HG03097 (cell line): ENCODE data around the gene CDK6.

Source experiments
- ATAC-seq: cut with Tn5 transposase; IDR thresholded peaks from one replicate; pipeline ENCODE4 v1.9.1; 2021; ENCODE audit not compliant: unreplicated experiment, low FRiP score

The CDK6 gene

DNA sequence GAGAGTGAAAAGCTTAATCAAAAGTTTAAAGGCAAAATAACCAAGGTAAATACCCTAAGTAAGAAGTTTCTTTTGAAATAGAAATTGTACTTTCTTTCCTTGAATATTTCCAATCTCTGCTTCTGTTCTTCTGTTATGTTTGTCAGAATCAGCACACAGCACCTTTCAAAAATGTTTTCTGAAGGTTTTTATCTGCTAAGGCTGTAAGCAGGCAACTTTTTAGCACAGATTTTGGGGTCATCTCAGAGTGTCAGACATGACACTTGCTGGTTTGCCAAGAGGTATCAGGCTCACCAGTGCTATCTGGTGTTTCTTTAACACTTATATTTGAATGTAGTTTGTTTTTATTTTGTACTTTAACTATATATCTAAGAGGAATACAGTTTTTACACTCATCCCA lies 94.2 kb downstream of the CDK6 start:
- ATAC-seq: no peak

DNA sequence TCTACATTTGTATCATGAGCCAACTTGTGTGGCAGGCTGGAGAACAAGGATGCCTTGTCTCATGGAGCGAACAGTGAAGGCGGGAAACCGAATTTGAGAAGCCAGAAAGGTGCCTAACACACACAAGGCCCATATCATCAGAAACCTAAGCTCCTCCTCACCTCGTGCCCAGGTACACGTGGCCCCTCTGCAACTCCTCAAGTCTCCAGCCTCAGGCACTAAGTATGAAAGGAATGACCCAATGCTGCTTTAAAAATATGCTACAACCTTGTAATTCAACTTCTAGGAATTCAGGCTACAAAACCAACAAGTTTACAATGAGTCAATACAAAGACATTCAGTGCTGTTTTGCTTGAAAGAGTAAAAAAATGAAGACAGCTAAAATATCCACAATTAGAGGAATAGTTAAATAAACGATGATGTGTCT lies 95.7 kb downstream of the CDK6 start:
- ATAC-seq: no peak

DNA sequence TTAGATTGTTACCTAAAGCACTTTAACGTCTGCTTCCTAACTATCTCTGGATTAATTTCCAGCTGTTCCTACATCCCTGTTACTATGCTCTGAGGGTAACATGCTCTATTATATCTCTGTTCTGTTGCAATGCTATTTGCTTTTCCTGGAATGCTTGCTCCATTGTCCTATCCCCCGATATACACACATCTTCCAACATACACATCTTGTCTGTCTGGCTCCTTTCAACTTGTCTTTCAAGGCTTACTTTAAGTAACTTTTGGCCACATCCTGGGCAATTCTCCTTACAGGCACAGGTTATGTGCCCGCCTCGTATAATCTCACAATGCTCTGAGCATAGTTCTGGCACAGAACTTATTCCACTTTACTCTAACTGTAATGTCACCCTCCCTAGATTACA lies 96.2 kb downstream of the CDK6 start:
- ATAC-seq: no peak

DNA sequence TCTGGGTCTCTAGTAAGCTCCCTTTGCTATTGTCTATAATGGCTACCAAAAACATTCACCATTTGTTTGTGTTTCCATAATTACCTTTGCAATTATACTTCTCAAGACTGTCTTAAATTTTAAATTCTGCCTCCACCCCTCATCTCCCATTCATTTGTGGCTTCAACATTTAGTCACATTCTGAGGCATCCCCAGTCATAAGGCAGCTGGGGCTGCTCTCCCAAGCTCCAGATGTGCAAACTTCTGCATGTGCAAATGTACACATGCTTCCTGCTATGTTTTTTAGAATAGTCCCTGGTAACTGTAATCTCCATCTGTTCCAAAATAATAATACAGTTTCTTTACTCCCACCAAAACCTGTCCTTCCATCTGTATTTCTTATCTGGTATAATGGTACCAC lies 97.3 kb downstream of the CDK6 start:
- ATAC-seq: no peak

DNA sequence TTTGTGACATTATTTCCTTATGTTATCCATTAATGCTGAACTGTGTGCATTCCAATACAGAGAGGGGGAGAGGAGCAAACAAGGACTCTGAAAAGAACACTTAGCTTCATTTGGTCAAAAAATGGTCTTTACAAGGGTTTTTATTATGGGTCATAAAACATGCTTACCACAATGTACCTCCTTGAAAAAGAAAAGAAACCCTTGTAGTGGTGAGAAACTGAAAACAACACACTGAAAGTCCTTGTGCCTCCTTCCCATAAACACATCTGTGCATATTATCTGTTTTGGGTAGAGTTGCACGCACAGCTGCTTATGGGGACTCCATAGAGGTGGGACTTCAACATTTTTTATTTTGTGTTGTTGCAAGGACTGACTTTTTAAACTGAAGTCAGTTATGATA lies 98.7 kb downstream of the CDK6 start:
- peak; percentile 91 for ATAC-seq

DNA sequence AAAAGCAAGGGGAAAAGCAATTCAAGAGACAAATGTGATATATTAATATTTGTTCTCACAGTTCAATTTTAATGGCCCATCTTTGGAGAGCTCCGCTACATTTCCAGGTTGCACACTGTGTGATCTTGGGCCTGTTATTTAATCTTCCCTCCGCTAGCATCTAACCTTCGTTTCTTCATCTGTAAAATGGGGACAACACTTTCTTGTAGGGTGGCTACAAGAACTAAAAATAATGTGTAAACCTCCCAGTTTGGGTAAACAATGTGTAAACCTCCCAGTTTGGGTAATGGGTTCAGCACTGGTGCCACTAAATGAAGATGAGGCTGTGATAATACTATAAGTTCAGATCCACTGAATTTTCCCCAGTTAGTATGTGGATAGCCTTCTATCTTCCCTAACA lies 99.5 kb downstream of the CDK6 start:
- ATAC-seq: no peak

DNA sequence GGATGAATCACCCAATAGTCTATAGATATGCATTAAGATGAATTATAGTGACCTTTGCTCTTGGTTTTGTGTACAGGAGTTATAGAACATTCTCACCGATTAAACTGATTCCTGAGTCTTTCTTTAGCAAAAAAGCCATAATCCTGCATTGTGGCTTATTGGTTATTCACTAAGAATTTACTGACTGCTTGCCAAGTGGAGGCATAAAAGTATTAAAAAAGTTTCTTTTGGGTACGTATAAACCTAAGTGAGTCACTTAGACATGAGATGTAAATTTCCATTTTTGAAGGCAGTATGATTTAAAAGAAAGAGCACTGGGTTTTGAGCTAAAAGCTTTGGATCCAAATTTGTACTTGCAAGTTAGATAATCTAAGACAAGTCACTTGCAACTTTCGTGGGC lies 100.7 kb downstream of the CDK6 start:
- no peak for ATAC-seq

DNA sequence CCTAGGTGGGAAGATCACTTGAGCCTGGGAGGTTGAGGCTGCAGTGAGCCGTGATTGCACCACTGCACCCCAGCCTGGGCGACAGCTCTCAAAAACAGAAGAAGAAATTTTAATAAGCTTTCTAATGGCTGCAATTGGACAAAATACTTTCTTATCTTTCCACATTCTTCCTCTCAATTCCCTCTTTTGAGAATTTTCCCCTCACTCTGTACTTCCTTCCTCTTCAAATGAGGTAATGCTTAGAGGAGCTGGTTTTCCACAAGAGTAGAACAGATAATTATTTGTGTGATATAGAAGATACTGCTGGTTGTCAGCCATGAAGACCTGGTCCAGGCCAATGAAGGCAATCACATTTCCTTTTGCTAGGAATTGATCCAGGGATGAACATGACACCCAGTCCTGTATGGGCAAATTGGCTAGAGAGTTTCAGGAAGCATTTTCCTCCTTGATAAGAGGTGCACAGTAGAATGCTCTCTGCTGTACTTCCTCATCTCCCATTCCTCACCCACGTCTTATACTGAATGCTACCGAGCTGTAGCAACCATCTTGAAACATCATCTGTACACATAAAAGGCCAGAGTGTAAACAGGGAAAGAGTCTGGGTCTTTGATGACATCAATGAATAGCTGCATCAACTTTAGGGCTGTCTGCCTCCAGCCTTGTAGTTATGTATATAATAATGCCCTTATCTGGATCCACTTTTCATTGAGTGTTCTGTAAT lies 103.9 kb downstream of the CDK6 start:
- no peak for ATAC-seq

DNA sequence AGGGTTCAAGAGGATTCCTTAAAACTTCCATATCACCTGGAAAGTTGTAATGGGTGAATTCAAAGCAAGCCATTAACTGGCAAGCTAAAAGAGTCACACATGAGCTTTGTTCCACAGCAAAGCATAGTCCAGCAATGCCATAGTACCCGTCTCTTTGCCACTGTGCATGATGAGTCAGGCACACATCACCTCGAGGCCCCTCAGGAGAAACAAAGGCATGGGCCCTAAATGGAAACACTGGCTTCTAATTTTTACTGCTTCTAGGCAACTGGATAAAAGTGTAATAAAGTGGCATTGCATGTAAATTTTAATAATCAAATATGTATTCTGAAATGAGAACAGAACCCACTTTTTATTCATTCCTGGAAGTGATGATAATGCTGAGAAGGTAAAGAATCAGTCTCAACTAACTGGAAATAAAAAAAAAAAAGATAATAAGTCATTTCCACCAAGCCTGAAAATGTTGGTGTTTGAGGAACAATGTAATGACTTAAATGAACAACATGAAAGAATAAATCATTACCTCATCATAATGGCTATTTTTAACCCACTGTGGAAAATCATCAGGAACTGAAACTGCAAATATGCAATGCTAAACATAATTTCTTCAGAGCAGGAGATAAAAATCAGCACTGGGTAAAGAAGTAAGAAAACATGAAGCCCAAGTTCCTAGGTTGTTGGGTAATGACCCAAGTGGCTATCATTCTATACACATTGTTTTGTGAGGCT lies 104.9 kb downstream of the CDK6 start:
- ATAC-seq: no peak

DNA sequence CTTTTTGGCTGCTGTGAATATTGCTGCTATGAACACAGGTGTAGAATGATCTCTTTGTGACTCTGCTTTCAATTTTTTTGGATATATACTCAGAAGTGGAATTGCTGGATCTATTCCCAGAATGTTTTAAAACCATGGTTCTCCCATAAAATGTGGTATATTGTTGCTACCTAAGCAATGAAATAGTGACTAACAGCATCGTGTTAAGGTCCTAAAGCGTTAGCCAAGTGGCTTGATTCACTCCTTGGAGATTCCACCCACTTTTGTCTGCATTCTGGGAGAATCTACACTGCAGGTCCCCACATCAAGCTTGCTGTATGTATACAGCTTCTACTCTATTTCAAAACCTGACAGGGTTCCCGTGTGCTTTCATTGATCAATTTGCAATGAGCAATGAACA lies 105.6 kb downstream of the CDK6 start:
- no peak for ATAC-seq

DNA sequence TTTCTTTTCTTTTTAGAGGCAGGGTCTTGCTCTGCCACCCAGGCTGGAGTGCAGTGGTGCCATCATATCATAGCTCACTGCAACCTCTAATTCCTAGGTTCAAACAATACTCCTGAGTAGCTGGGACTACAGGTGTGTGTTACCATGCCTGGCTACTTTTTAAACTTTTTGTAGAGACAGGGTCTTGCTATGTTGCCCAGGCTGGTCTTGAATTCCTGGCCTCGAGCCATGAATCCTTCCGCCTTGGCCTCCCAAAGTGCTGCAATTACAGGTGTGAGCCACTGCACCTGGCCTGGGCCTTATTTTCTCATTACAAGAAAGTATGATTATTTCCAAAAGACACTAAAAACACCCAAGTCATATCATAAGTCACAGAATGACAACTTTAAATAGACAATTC lies 106.6 kb downstream of the CDK6 start:
- ATAC-seq: no peak

DNA sequence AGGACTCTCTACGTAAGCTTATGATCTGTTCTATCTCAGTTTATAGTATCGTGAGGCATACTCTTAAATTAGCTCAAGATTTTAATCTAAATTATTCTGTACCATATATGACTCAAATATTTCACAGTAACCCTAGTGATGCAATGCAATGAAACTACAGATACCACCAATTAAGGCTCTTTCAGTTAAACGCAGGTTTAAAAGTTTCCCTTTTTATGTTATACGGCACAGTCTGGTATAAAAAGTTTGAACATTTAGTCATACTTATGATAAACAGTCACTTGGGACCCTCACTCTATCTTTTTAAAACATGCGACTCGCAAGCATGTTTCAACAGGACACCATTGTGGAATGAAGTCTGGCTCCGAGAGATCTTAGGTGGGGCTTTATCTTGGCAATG lies 107.2 kb downstream of the CDK6 start:
- no peak for ATAC-seq

DNA sequence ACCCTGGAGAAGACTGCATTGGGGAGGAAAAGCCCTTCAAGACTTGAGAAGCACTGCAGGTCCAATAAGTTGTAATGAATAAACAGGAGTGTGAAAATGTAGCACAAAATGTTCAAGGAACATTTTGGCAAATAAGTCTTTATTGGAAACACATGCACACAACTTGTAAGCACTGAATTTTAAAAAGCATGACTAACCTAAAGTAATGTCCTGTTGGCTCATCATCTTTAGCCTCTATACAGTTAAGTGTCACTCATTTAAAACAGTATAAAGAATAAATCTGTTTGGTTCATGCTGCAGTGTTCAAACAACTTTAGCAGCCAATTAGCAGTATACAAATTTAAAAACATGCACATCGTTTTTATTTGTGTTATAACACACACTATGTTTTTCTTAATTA lies 108.6 kb downstream of the CDK6 start:
- ATAC-seq: no peak

DNA sequence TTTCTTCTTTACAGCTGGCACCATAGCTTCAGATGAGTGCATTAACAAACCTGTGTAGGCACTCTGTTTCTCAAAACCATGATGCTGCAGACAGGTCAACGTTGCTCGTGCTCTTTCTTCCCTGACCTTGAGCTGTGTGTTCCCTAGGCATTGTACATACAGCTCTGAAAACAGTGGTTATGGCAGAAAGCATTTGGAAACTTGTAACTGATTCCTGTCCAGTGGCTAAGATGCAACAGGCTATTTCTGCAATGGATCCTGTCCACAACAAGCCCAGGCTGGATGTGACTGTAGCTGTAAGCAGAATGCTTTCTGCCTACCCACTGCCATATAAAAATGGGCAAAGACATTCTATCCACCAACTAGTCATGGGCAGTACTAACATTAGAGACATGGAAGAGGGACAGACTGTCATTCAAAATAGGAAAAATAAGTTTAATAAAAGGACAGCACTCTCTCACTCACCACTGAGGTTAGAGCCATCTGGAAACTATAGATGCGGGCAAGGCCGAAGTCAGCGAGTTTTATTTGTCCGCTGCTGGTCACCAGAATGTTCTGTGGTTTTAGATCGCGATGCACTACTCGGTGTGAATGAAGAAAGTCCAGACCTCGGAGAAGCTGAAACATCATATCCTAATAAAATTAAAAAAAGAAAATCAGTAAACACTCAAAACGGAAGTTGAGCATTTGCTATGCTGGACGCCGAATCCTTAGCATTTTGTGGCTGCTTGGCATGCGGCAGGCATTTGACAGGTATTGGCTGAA lies 111.0 kb downstream of the CDK6 start:
- no peak for ATAC-seq

DNA sequence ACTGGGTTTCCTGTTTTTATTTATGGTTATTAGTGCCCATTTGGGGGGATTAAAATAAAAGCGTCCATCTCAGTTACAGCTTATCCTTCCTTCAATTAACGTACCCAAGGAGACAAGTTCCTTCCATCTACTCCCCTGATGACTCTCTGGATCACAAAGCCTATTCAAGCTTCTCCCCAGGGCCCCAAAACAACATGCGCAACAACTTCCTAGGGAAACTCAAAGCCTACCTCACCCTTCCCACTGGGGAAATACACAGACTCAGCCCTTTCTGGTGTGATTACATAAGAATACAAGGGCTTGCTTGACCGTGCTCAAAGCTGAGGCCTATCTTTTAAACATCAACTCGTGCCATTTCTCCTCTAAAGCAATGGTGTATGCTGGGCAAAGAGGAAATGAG lies 112.4 kb downstream of the CDK6 start:
- no peak for ATAC-seq

DNA sequence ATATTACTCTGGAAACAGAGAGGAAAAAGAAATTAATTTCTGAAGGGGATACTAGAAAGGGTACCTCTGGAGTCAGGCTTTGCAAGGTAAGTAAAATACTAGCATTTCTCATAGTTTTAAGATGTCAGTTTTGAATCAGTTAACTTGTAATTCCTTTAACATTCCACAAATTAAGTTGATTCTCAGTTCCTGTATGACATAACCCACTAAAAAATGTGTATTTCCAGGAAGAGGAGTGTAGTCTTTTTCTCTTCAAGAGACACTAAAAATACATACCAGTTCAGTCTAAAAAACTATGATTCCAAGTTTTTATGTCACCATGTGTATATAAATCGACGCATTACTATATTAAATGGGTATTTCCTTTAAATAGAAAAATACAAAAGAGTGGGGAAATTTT lies 113.2 kb downstream of the CDK6 start:
- ATAC-seq: no peak

DNA sequence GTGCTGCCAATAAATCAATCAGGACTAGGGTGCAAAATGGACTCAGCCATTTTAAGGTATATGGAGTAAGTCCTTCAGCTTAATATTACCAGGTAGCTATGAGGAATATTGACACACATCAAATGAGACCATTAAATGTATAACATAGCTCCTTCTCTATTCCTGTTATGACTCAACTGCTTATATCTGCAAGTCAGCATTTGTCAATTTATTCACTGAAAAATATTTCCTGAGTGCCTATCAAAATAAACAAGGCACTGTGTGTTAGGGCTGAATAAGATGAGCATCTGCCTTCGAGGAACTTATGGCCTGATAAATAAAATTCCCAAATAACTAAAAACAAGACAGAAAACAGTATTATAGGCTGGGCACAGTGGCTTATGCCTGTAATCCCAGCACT lies 113.8 kb downstream of the CDK6 start:
- ATAC-seq: no peak

DNA sequence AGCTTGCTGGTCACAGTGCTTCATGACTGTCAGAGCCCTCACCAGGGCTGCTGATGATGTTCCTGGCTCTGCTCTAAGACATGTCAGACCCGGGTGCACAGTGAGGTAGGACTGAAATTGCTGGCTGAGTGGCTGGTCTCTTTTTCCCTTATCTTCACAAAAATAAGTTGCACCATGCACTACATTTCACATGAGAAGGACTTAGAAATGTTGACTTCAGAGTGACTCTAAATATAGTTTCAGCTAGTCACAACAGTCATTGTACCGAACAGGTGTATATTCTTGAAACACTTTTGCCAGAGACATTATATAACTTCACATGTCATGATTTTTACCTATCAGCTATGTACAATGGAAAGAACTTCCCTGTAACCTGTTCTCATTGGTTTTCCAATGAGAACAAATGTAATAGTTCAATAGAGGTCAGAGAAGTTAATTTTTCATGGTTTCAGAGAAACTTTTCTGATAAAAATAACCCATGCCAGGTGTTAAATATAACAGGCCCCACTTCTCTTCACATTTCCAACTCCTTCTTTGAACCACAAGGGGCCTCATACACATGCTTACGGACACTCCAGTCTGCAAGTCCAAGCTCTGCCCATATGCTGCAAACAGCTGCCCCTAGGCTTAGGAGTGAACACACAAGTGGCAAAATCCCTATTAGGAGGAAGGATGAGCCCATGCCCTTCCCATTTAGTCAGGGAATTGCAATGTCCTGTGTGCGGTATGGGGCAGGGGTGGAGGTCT lies 115.6 kb downstream of the CDK6 start:
- peak; percentile 46 for ATAC-seq

DNA sequence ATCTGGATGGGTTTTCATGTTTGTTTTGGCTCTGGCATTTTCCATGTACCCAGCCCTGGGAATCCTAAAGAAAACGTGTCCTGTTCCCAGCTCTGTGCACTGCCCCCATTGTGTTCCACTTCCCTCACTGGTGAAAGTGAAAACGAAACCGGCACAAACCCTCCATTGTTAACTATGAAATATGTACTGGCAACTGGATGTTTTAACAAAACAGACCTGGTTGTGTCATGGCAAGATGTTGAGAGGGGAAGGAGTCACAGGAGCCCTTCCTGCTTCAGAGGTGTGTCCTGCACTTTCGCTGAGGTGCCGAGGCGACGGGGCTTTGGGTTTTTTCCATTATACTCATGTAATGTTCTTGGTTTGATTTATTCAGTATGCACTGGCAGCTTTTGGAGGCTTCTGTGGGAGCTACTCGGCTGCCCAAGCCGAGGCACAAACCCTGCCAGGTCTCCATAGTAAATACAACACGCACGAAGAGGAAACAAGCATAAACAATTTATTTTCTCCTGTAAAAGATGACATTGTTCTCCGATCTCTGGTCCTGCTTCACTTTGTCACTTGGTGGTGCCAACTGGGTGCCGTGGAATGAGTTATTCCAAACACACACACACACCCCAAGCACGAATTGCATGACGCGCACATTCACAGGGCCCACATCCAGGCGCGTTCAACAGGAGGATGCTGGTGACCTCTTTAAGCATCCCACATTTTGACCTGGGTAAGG lies 118.2 kb downstream of the CDK6 start:
- peak; percentile 58 for ATAC-seq

DNA sequence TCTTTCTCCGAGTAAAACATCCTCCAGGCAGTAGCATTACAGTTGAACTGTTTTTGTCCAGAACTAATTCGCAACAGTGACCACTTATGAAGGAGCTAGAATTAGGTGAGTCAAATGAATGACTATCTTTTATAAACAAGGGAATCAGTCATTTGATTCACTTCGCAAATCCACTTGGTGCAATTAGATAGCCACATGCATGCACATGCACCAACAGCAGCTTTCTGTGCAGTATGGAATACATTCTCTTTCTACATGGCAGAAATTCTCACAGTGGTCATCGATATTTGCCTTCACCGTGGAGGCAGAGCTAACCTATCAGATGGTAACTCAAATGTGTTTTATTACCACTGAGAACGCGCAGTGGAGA lies 118.8 kb downstream of the CDK6 start:
- peak; percentile 4 for ATAC-seq
